ENCODE measurements around the gene IGF2BP3.
"Not testable (repeated sequence)": the region's sequence is repeated elsewhere in the genome, so short reads cannot be mapped to it uniquely, and the experiment has no call there.

Gene IGF2BP3

DNA sequence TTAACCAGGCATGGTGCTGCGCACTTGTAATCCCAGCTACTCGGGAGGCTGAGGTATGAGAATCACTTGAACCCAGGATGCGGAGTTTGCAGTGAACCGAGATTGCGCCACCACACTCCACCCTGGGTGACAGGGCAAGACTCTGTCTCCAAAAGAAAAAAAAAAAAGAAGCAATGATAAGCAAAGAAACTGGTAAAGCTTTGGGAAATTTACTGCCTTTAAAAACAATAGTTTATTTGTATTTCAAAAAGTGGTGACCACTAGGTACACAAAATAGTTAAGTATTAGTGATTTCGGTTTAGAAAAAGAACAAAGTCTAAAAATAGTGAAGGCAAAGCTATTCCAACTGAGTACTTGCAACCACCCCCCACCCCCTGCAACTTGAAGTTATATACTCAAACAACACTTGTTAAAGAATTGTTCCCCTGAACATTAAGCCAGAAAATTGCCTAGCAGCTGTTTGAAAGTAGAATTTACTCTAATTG lies 133.4 kb downstream of the IGF2BP3 start:
- no peak for DNase-seq

- no peak for DNase-seq
Measured at GRCh38 chr7:23336086-23336485, 134.2 kb downstream of the IGF2BP3 start.

- DNase-seq: no peak
Measured at GRCh38 chr7:23335621-23336020, 134.7 kb downstream of the IGF2BP3 start.

DNA sequence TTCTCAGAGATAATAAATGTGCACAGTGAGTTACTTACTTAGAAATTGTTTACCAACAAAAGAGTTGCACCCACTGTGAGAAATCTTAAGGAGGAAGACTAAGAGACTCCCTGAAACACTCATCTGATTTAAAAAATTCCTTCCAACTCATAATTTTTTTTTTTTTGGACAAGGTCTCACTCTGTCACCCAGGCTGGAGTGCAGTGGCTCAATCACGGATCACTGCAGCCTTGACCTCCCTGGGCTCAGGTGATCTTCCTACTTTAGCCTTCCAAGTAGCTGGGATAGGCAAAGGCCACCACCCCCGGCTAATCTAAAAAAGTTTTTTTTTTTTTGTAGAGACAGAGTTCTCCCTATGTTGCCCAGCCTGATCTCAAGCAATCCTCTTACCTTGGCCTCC lies 135.2 kb downstream of the IGF2BP3 start:
- DNase-seq: no peak

- DNase-seq: no peak
Measured at GRCh38 chr7:23334482-23335056, 135.7 kb downstream of the IGF2BP3 start.

DNA sequence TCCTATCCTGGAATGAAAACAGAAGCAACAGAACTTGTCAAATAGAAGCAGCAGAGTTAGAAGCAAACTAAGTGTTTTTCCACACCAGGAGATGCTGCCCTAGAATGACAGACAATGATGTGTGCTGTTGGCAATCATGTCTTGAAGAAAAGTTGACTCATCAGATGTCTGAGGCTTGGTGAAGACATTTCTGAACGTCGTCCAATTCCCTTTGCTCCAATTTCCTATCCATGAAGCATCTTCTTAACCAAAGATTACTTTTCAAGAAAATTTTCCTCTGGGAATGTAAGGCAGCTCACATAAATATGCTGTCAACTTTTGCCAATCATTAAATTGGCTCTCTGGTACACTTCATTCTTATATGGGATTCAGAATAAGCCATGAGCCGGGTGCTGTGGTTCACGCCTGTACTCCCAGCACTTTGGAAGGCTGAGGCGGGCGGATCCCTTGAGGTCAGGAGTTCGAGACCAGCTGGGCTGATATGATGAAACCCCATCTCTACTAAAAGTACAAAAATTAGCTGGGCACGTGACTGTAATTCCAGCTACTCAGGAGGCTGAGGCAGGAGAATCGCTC lies 136.5 kb downstream of the IGF2BP3 start:
- no peak for DNase-seq

DNA sequence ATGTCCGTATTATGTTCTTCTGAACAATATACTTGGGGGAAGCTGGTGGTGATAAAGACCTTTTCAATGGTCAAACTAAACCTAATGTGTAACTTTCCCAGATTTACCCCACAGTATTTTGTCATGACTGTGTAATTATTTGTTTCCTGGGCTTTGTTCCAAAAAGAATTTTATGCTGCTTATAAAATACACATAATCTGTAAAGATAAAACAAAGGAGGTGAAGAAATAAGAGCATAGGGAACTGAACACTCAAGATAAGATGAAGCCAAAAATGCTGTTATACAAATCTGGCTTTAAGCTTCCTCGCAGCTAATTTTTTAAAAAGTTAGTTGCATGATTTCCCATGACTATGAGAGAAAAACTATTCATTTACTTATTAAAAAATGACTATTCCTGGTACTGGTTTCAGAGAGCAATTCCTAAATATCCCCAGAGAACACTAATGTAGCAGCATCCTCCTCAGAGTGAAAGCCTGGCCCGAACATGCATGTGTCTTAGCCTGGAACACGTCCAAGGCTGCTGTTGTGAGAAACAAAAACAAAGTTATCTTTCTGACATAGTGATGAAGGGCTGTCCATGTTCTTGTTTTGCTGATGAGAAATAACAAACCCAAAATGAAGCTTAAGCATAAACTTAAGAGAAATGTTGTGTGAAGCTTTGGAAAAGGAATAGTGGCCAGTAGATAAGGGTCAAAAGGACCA lies 137.2 kb downstream of the IGF2BP3 start:
- no peak for DNase-seq

DNA sequence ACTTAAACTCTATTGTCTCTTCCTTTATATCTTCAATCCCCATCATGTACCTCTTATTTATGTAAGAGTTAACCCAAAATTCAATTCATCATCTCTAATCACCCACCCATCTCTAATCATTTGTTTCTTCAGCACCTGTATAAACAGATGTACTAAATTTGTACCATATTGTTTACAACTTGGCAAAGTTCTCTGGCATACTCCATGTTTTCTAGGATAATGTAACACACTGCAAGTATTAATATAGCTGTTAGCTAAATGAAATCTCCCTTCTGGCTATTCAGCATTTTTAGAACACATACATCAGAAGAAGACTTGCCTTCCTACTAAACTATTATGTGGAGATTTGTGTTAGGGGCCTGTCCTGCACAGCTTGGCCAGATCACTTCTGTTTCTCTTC lies 138.1 kb downstream of the IGF2BP3 start:
- no peak for DNase-seq

- DNase-seq: no peak
Measured at GRCh38 chr7:23331132-23331531, 139.2 kb downstream of the IGF2BP3 start.

DNA sequence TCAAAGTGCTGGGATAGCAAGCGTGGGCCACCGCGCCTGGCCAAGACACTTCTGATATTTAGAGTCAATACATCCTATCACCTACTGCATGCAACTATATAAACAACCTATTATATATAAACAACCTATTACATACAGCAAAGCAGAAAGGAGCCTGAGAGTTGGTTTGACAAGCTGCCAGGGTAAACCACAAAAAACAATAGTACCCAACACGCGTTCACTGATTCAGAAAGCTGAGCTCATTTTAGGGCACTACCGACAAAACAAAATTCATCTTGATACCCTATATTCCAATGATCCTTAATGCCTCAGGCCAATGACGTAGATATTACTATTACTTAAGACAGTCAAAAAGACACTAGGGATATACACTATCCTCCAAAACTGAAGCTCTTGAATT lies 154.9 kb downstream of the IGF2BP3 start:
- no peak for DNase-seq

DNA sequence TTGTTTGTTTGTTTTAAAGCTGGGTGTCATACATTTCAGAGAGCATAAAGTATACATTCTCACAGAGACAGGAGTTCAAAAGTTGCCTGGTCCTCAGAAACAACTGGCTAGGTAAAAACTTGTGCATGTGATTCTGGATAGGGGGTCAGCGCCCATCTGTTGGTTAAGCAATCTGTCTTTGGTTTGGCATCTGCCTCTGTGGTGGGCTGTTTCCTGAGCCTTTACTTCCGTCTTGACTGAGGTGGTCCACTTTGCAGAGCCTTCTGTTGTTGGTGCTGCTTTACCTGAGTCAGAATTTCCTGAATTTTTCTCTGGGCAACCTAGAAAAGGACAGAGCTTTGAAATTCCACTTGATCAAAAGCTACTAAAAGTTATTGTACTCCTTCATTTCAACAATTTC lies 158.2 kb downstream of the IGF2BP3 start:
- not testable (repeated sequence) for DNase-seq

GRCh38 chr7:23308754-23309153 lies 161.5 kb downstream of the IGF2BP3 start:
- no peak for DNase-seq

DNA sequence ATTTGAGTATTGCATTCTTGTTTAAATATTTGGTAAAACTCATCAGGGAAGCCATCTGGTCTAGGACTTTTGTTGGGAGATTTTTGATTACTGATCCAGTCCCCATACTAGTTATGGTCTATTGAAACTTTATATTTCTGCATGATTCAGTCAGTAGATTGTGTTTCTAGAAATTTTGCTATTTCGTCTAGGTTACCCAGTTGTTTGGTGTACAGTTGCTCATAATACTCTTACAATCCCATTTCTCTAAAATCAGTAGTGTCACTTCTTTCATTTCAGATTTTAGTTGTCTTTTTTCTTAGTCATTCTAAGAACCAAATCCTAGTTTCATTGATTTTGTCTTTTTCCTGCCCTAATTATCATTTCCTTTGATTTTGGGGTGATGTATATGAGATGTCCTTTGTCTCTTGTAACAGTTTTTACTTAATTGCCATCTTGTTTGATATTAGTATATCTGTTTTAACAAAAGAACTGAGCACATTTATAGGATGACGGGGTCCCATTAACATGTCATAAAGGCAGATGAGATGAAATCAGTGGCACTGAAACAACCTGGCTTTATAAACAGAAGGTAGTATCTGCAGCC lies 163.3 kb downstream of the IGF2BP3 start:
- no peak for DNase-seq

GRCh38 chr7:23299770-23300300 lies 170.5 kb downstream of the IGF2BP3 start:
- DNase-seq: no peak

GRCh38 chr7:23298885-23299769 lies 171.2 kb downstream of the IGF2BP3 start, which contains the start of gene MALSU1:
Gene MALSU1 (plus strand): TSS chr7:23299339. CDS start chr7:23299353, 14 bp downstream.
- peak; percentile 96 for DNase-seq

- no peak for DNase-seq
Measured at GRCh38 chr7:23298141-23298881, 172.0 kb downstream of the IGF2BP3 start.

DNA sequence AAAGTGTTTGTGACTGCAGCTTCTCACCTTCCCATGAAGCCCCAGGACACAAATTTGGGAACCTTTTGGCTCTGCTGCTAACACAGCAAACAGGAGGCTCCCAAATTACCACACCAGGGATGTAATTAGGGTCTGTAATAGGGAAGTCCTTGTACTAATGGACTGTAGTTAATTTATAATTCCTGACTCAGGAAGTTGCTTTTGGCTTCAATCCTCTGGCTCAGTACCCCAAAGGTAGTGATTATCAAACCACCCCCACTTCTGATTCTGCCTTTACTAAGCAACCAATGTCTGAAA lies 174.9 kb downstream of the IGF2BP3 start:
- DNase-seq: no peak

GRCh38 chr7:23294549-23295400 lies 175.5 kb downstream of the IGF2BP3 start:
- DNase-seq: no peak

DNA sequence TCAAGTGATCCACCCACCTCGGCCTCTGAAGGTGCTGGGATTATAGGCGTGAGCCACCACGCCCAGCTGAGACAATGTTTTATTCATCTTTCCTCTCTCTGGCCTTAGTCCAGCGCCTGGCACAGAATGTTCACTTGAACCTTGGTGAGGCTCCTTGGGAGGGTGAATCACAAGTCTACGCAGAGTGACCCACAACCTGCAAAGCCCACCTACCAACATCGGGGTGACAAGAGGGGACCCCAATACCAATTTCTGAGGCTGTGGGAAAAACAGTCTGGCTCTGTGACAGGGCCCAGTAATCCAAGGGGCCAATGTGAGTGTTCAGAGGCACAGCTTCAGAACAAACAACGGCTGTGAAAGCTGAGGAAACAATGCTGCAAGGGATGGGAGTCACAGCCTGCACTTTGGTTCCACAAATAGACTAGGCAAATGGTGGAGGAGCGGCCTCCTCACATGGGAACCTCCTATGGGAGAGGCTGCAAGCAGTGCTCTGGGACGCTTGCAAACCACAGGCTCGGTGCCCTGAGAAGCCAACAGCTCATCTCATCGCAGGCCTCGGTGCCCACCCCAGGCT lies 176.7 kb downstream of the IGF2BP3 start:
- DNase-seq: no peak

GRCh38 chr7:23292623-23293022 lies 177.7 kb downstream of the IGF2BP3 start:
- DNase-seq: no peak
